IPS DF 4.7 (cell line): ENCODE data around the gene ELL.
"Not testable (repeated sequence)": the region's sequence is repeated elsewhere in the genome, so short reads cannot be mapped to it uniquely, and the experiment has no call there.

Experiments
- DNase-seq: peaks from one replicate; pipeline ENCODE4 v3.0.0-alpha.2; 2013; ENCODE audit warnings: low spot score; ENCODE audit errors: extremely low read depth

Gene ELL

GRCh38 chr19:18521692-18522123 lies at the start of gene ELL:
Gene ELL (minus strand): TSS chr19:18522070. CDS start chr19:18522055, 15 bp downstream.
- no peak for DNase-seq

- DNase-seq, result no peak
Measured at GRCh38 chr19:18568367-18568766, 46.5 kb upstream of the ELL start.

GRCh38 chr19:18566953-18567352 lies 45.1 kb upstream of the ELL start:
- no peak for DNase-seq

GRCh38 chr19:18562086-18562485 lies 40.2 kb upstream of the ELL start:
- DNase-seq, result no peak

GRCh38 chr19:18559685-18560084 lies 37.8 kb upstream of the ELL start:
- no peak for DNase-seq

GRCh38 chr19:18558604-18559003 lies 36.7 kb upstream of the ELL start:
- no peak for DNase-seq

GRCh38 chr19:18558202-18558555 lies 36.3 kb upstream of the ELL start:
- no peak for DNase-seq

GRCh38 chr19:18557411-18558201 lies 35.7 kb upstream of the ELL start, which contains the start of gene KXD1:
Gene KXD1 (plus strand): TSS chr19:18557870. CDS start chr19:18562057, 4,187 bp downstream.
- DNase-seq, result peak; percentile 89

- DNase-seq, result no peak
Measured at GRCh38 chr19:18551631-18552030, 29.8 kb upstream of the ELL start.

- DNase-seq, result no peak
Measured at GRCh38 chr19:18543814-18544475, 22.1 kb upstream of the ELL start.

- DNase-seq, result no peak
Measured at GRCh38 chr19:18542941-18543813, 21.3 kb upstream of the ELL start, which contains the start of gene FKBP8. Gene FKBP8 (minus strand): TSS chr19:18543573. CDS start chr19:18541970, 1,603 bp downstream.

GRCh38 chr19:18541992-18542940 lies 20.4 kb upstream of the ELL start:
- DNase-seq, result no peak

GRCh38 chr19:18541258-18541991 lies 19.6 kb upstream of the ELL start:
- no peak for DNase-seq

GRCh38 chr19:18540200-18540599 lies 18.3 kb upstream of the ELL start:
- DNase-seq, result not testable (repeated sequence)

- DNase-seq, result no peak
Measured at GRCh38 chr19:18539372-18539771, 17.5 kb upstream of the ELL start.

GRCh38 chr19:18538115-18538514 lies 16.2 kb upstream of the ELL start:
- DNase-seq, result no peak

GRCh38 chr19:18537431-18537830 lies 15.6 kb upstream of the ELL start:
- DNase-seq, result no peak

- no peak for DNase-seq
Measured at GRCh38 chr19:18536475-18536874, 14.6 kb upstream of the ELL start.

- no peak for DNase-seq
Measured at GRCh38 chr19:18533058-18533457, 11.2 kb upstream of the ELL start.
